Measurements from ENCODE around the gene MPI.
A peak's percentile ranks its signal among the peaks of the same experiment; 100 is the strongest.
"Not testable (repeated sequence)": the region's sequence is repeated elsewhere in the genome, so short reads cannot be mapped to it uniquely, and the experiment has no call there.

The MPI gene

DNA sequence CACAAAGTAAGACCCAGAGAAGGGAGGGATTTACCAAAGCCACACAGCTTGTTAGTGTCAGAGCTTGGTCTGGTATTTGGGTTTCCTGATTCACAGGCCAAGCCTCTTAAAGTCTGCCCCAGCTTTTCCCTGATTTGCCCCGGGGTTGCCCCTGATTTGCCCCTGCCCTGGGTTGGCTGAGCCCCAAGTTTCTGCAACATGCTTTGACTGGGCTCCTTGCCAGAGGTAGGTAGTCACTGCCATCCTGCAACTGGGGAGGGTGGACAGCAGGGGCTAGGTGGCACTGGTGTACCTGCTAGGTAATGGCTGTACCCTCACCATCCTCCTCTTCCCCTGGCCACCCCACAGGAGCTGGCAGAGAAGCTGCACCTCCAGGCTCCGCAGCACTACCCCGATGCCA lies 2.5 kb downstream of the MPI start:
- TF ChIP-seq, protein P1, sequence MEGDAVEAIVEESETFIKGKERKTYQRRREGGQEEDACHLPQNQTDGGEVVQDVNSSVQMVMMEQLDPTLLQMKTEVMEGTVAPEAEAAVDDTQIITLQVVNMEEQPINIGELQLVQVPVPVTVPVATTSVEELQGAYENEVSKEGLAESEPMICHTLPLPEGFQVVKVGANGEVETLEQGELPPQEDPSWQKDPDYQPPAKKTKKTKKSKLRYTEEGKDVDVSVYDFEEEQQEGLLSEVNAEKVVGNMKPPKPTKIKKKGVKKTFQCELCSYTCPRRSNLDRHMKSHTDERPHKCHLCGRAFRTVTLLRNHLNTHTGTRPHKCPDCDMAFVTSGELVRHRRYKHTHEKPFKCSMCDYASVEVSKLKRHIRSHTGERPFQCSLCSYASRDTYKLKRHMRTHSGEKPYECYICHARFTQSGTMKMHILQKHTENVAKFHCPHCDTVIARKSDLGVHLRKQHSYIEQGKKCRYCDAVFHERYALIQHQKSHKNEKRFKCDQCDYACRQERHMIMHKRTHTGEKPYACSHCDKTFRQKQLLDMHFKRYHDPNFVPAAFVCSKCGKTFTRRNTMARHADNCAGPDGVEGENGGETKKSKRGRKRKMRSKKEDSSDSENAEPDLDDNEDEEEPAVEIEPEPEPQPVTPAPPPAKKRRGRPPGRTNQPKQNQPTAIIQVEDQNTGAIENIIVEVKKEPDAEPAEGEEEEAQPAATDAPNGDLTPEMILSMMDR (IDR thresholded peaks at IDR 0.05; ENCODE audit: borderline replicate concordance, insufficient read depth, low read depth, low read length): no peak
- H3K4me3 ChIP-seq (ENCODE audit: low read depth, low read length): no peak overlapping the region

DNA sequence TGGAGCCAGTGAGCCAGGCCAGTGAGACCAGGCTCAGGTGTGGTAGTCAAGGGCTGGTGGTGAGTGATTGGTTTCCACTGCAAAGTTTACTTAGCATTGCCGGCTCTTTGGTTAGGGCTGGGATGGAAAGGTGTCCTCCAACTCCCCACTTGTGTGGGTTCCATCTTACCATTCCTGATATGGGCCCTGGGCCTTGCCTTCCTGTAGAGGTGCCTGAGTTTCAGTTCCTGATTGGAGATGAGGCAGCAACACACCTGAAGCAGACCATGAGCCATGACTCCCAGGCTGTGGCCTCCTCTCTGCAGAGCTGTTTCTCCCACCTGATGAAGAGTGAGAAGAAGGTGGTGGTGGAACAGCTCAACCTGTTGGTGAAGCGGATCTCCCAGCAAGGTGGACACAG lies 3.1 kb downstream of the MPI start:
- TF ChIP-seq, protein P1 (IDR thresholded peaks at IDR 0.05; ENCODE audit: borderline replicate concordance, insufficient read depth, low read depth, low read length): no peak
- H3K4me3 ChIP-seq (ENCODE audit: low read depth, low read length): no peak overlapping the region

- no peak overlapping the region for H3K4me3 ChIP-seq (ENCODE audit: low read depth, low read length)
- TF ChIP-seq, protein P1 (IDR thresholded peaks at IDR 0.05; ENCODE audit: borderline replicate concordance, insufficient read depth, low read depth, low read length): no peak
Measured at GRCh38 chr15:74893627-74894026, 3.8 kb downstream of the MPI start.

- H3K4me3 ChIP-seq (ENCODE audit: low read depth, low read length): not testable (repeated sequence)
Measured at GRCh38 chr15:74894383-74894782, 4.5 kb downstream of the MPI start.

DNA sequence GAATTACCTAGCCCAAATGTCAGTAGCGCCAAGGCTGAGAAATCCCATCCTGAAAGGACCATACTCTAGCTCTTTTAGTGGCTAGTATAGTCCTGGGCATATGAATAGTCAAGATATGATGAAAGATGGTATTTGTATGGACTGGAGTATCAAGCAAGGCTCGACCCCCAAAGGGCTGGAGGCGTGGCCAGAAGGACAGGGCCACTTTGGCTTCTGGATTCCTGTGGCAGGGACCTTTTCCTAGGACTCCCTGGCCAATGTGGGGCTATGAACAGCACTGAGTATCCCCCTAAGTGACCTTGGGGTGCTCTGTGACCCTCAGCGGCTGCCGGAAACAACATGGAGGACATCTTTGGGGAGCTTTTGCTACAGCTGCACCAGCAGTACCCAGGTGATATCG lies 6.0 kb downstream of the MPI start:
- H3K4me3 ChIP-seq (ENCODE audit: low read depth, low read length): no peak overlapping the region
- TF ChIP-seq, protein P1 (IDR thresholded peaks at IDR 0.05; ENCODE audit: borderline replicate concordance, insufficient read depth, low read depth, low read length): no peak

GRCh38 chr15:74896316-74896715 lies 6.5 kb downstream of the MPI start:
- H3K4me3 ChIP-seq (ENCODE audit: low read depth, low read length): no peak overlapping the region
- TF ChIP-seq, protein P1 (IDR thresholded peaks at IDR 0.05; ENCODE audit: borderline replicate concordance, insufficient read depth, low read depth, low read length): no peak

- H3K4me3 ChIP-seq (ENCODE audit: low read depth, low read length): no peak overlapping the region
- TF ChIP-seq, protein P1 (IDR thresholded peaks at IDR 0.05; ENCODE audit: borderline replicate concordance, insufficient read depth, low read depth, low read length): no peak
Measured at GRCh38 chr15:74897300-74897701, 7.5 kb downstream of the MPI start.

- no peak overlapping the region for H3K4me3 ChIP-seq (ENCODE audit: low read depth, low read length)
- TF ChIP-seq, protein P1 (IDR thresholded peaks at IDR 0.05; ENCODE audit: borderline replicate concordance, insufficient read depth, low read depth, low read length): peak; percentile 69
Measured at GRCh38 chr15:74901612-74902063, 11.8 kb downstream of the MPI start.
